ENCODE data around the gene CBFA2T2.

- no peak for TF ChIP-seq POLR2A (IDR thresholded peaks at IDR 0.05)
- TF ChIP-seq, protein P1, sequence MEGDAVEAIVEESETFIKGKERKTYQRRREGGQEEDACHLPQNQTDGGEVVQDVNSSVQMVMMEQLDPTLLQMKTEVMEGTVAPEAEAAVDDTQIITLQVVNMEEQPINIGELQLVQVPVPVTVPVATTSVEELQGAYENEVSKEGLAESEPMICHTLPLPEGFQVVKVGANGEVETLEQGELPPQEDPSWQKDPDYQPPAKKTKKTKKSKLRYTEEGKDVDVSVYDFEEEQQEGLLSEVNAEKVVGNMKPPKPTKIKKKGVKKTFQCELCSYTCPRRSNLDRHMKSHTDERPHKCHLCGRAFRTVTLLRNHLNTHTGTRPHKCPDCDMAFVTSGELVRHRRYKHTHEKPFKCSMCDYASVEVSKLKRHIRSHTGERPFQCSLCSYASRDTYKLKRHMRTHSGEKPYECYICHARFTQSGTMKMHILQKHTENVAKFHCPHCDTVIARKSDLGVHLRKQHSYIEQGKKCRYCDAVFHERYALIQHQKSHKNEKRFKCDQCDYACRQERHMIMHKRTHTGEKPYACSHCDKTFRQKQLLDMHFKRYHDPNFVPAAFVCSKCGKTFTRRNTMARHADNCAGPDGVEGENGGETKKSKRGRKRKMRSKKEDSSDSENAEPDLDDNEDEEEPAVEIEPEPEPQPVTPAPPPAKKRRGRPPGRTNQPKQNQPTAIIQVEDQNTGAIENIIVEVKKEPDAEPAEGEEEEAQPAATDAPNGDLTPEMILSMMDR (IDR thresholded peaks at IDR 0.05) = no peak
Measured at GRCh38 chr20:33660035-33660684, 170.3 kb downstream of the CBFA2T2 start.
